Transverse colon (tissue), 4 donors: ENCODE data around the gene RAB6B.

ENCODE experiments used
- POLR2AphosphoS5 ChIP-seq, 3 donors: sonication (generic); formaldehyde crosslinking; IDR thresholded peaks; one replicate each; pipeline ENCODE4 v1.6.1; 2016; ENCODE audit warnings: antibody characterized with exemption in 3 of 3
- TF ChIP-seq, protein P1 (sequence below), 5 experiments: fragments of 200-600 bp in 3 of 5; fragments of 450-650 bp in 2 of 5; sonication (generic) in 3 of 5; IDR thresholded peaks; 1 replicate in 2 of 5; 2 replicates in 3 of 5; pipeline ENCODE4 v1.5.1; 2016 to 2017; ENCODE audit warnings: antibody characterized with exemption in 5 of 5, inconsistent platforms in 3 of 5, mild to moderate bottlenecking in 2 of 5, moderate library complexity in 1 of 5

DNA sequence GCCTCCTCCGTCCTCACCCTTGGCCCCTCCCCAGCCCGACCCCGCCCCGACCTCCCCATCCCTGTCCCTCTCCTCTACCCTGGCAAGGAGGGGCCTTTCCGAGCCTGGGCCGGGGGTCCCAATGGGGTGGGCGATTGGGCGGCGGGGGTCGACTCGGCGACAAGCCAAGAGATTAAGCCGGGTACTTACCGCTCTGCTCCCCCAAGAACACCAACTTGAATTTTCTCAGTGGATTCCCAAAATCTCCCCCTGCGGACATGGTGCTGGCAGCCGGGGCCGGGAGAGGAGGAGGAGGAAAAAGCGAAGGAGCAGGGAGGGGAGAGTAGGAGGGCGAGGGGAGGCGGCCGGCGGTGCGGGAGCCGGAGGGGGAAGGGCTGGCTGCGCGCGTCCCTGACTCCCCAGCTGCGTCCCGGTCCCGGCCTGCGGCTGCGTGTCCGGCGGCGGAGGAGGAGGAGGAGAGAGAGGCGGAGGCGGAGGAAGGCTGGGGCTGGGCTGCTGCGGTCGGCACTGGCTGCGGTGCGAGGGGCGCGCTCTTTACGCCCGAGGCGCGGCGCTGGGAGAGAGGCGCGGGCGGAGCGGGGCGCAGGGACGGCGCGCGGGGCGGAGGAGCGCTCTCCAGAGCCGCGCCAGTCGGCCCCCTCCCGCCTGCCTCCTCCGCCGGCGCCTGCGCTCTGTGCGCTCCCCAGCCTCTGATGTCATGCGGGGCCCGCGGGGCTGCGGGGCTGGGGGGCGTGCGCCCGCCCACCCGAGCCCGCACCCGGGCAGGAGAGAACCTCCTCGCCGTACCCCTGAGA is at the start of gene RAB6B:
- TF ChIP-seq, protein P1, sequence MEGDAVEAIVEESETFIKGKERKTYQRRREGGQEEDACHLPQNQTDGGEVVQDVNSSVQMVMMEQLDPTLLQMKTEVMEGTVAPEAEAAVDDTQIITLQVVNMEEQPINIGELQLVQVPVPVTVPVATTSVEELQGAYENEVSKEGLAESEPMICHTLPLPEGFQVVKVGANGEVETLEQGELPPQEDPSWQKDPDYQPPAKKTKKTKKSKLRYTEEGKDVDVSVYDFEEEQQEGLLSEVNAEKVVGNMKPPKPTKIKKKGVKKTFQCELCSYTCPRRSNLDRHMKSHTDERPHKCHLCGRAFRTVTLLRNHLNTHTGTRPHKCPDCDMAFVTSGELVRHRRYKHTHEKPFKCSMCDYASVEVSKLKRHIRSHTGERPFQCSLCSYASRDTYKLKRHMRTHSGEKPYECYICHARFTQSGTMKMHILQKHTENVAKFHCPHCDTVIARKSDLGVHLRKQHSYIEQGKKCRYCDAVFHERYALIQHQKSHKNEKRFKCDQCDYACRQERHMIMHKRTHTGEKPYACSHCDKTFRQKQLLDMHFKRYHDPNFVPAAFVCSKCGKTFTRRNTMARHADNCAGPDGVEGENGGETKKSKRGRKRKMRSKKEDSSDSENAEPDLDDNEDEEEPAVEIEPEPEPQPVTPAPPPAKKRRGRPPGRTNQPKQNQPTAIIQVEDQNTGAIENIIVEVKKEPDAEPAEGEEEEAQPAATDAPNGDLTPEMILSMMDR (IDR thresholded peaks at IDR 0.05) = no peak
- no peak for TF ChIP-seq POLR2AphosphoS5 (IDR thresholded peaks at IDR 0.05)
